K562 (cell line): Measurements from ENCODE around the gene TLR5. TPM values are rescaled to one million over a fixed set of nuclear protein-coding genes. Genes with fewer than 3 reads are reported as not detected.
A peak's percentile ranks its signal among the peaks of the same experiment; 100 is the strongest.

ENCODE experiments used
- ARID1B ChIP-seq: fragments of 450-650 bp; IDR thresholded peaks from 2 replicates; pipeline ENCODE4 v1.6.1; 2016; ENCODE audit warnings: antibody characterized with exemption, mild to moderate bottlenecking, inconsistent platforms
- C11orf30 ChIP-seq: fragments of 450-650 bp; IDR thresholded peaks from 2 replicates; pipeline ENCODE4 v1.6.1; 2016; ENCODE audit warnings: low read depth, mild to moderate bottlenecking
- DPF2 ChIP-seq: fragments of 450-650 bp; IDR thresholded peaks from 2 replicates; pipeline ENCODE4 v1.6.1; 2016
- GABPA ChIP-seq: fragments of 200-800 bp; sonication (Bioruptor generic); conservative IDR thresholded peaks from 2 replicates; pipeline ENCODE4 v1.6.1; 2016; ENCODE audit warnings: low read depth, missing genetic modification characterization, missing compliant biosample characterization
- JUND ChIP-seq, 2 experiments: IDR thresholded peaks; 2 replicates in 1 of 2; 3 replicates in 1 of 2; pipeline ENCODE4 v1.6.1; 2011; ENCODE audit warnings: borderline replicate concordance in 2 of 2, low read depth in 2 of 2, low read length in 2 of 2, improper control_type of control experiment in 1 of 2, missing biosample characterization in 1 of 2, missing genetic modification characterization in 1 of 2, missing genetic modification reagents in 1 of 2
- PHF8 ChIP-seq: fragments of 200-600 bp; sonication (generic); IDR thresholded peaks from 2 replicates; pipeline ENCODE4 v1.6.1; 2012; ENCODE audit warnings: mixed run types, mild to moderate bottlenecking, inconsistent platforms, low read length, moderate library complexity, borderline replicate concordance
- PTTG1 ChIP-seq: fragments of 450-650 bp; IDR thresholded peaks from 2 replicates; pipeline ENCODE4 v1.6.1; 2016; ENCODE audit warnings: low read depth, mild to moderate bottlenecking, missing genetic modification characterization, missing compliant biosample characterization
- REST ChIP-seq, 2 experiments: fragments of 450-650 bp; formaldehyde crosslinking in 1 of 2; IDR thresholded peaks; 2 replicates each; pipeline versions ENCODE4 v1.4.0 to v1.6.1; 2014 to 2020; ENCODE audit warnings: mild to moderate bottlenecking in 2 of 2, borderline replicate concordance in 1 of 2, low read depth in 1 of 2
- TCFL5 ChIP-seq: fragments of 250-450 bp; sonication (Bioruptor Pico); conservative IDR thresholded peaks from 2 replicates; pipeline ENCODE4 v1.6.1; 2021; ENCODE audit warnings: mild to moderate bottlenecking, moderate library complexity, matching md5 sums
- TEAD2 ChIP-seq: fragments of 450-650 bp; IDR thresholded peaks from 2 replicates; pipeline ENCODE4 v1.6.1; 2016; ENCODE audit warnings: missing genetic modification characterization, control low read depth, missing compliant biosample characterization
- ZNF316 ChIP-seq: fragments of 450-650 bp; IDR thresholded peaks from 2 replicates; pipeline ENCODE4 v1.6.1; 2016
- polyA plus RNA-seq, 8 experiments: library from polyadenylated mRNA; depleted of rRNA in 4 of 8; stranded (reverse) in 5 of 8; unstranded in 3 of 8; fragments of >200 nt; fragmentation: Nextera tagmentation in 2 of 8; fragmentation: Illumina TruSeq in 1 of 8; extraction: Ambion mirVana in 2 of 8; extraction: Trizol in 1 of 8; gene quantifications; 2 replicates each; pipeline versions ENCODE4 v1.2.1 to v1.2.3, GENCODE V29; 2011 to 2014; ENCODE audit warnings: inconsistent platforms in 1 of 8, missing spikeins in 1 of 8
- total RNA-seq, 7 experiments: library from RNA; depleted of rRNA in 6 of 7; stranded (reverse); fragments of >200 nt in 6 of 7; fragmentation: Illumina TruSeq in 2 of 7; extraction: Trizol in 2 of 7; gene quantifications; 2 replicates each; pipeline versions ENCODE4 v1.2.1 to v1.2.3, GENCODE V29; 2011 to 2021; ENCODE audit warnings: low replicate concordance in 1 of 7
- TF ChIP-seq, protein P1 (sequence below): conservative IDR thresholded peaks from 2 replicates; pipeline ENCODE4 v1.6.1; 2011; ENCODE audit warnings: low read depth, mild to moderate bottlenecking, low read length; ENCODE audit not compliant: control insufficient read depth
- TF ChIP-seq, protein P2 (sequence below), 2 experiments: fragments of 450-650 bp; IDR thresholded peaks; 2 replicates each; pipeline ENCODE4 v1.6.1; 2016
- TF ChIP-seq, protein P3 (sequence below): sonication (generic); IDR thresholded peaks from 2 replicates; pipeline ENCODE4 v1.6.1; 2016

TLR5 gene
- total and polyA plus RNA-seq, 9 of the 15 experiments (the other 6 are each of a cell fraction or from before 2014, with no cell fraction given), result 0.93 to 7.4 (median 1.9) TPM

GRCh38 chr1:223153177-223154119, 10.4 kb upstream of the TLR5 start (continued):
- peak; percentile 59; the same call in 1 of the 2 replicates for TF ChIP-seq DPF2
- peak; percentile 31 for TF ChIP-seq ARID1B
- TF ChIP-seq, protein P1, sequence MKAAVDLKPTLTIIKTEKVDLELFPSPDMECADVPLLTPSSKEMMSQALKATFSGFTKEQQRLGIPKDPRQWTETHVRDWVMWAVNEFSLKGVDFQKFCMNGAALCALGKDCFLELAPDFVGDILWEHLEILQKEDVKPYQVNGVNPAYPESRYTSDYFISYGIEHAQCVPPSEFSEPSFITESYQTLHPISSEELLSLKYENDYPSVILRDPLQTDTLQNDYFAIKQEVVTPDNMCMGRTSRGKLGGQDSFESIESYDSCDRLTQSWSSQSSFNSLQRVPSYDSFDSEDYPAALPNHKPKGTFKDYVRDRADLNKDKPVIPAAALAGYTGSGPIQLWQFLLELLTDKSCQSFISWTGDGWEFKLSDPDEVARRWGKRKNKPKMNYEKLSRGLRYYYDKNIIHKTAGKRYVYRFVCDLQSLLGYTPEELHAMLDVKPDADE, result no peak
- TF ChIP-seq TEAD2 (tag), result no peak
- TF ChIP-seq JUND (IDR thresholded peaks at IDR 0.05; ENCODE audit: borderline replicate concordance, low read depth, low read length), result peak; percentile 86
- peak; percentile 75; the same call in 2 of the 3 replicates for TF ChIP-seq JUND (tag; IDR thresholded peaks at IDR 0.05; ENCODE audit: borderline replicate concordance, low read depth, low read length)
- no peak for TF ChIP-seq PTTG1
- TF ChIP-seq C11orf30, result peak; percentile 54
- TF ChIP-seq, protein P2, sequence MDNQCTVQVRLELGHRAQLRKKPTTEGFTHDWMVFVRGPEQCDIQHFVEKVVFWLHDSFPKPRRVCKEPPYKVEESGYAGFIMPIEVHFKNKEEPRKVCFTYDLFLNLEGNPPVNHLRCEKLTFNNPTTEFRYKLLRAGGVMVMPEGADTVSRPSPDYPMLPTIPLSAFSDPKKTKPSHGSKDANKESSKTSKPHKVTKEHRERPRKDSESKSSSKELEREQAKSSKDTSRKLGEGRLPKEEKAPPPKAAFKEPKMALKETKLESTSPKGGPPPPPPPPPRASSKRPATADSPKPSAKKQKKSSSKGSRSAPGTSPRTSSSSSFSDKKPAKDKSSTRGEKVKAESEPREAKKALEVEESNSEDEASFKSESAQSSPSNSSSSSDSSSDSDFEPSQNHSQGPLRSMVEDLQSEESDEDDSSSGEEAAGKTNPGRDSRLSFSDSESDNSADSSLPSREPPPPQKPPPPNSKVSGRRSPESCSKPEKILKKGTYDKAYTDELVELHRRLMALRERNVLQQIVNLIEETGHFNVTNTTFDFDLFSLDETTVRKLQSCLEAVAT (IDR thresholded peaks at IDR 0.05), result no peak
- TF ChIP-seq GABPA, result peak; percentile 69
- no peak for TF ChIP-seq PHF8
- TF ChIP-seq TCFL5 (CRISPR knock-in tag), result no peak
- TF ChIP-seq, protein P3, sequence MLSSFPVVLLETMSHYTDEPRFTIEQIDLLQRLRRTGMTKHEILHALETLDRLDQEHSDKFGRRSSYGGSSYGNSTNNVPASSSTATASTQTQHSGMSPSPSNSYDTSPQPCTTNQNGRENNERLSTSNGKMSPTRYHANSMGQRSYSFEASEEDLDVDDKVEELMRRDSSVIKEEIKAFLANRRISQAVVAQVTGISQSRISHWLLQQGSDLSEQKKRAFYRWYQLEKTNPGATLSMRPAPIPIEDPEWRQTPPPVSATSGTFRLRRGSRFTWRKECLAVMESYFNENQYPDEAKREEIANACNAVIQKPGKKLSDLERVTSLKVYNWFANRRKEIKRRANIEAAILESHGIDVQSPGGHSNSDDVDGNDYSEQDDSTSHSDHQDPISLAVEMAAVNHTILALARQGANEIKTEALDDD, result peak; percentile 37; the same call in 1 of the 2 replicates
- peak; percentile 23; the same call in 1 of the 2 replicates for TF ChIP-seq ZNF316
- TF ChIP-seq REST (IDR thresholded peaks at IDR 0.05; ENCODE audit: borderline replicate concordance), result peak; percentile 59
- TF ChIP-seq REST (CRISPR knock-in tag; IDR thresholded peaks at IDR 0.05; ENCODE audit: low read depth), result no peak
